GM15510 (cell line): ENCODE measurements around the gene SNW1.

Experiments used
- POLR2A ChIP-seq: IDR thresholded peaks from 3 replicates; pipeline ENCODE4 v1.6.1; 2011; ENCODE audit warnings: borderline replicate concordance; ENCODE audit not compliant: insufficient read length; ENCODE audit errors: extremely low read depth

SNW1 gene

GRCh38 chr14:77761205-77761931, 412 bp upstream of the SNW1 start:
- TF ChIP-seq POLR2A = no peak

DNA sequence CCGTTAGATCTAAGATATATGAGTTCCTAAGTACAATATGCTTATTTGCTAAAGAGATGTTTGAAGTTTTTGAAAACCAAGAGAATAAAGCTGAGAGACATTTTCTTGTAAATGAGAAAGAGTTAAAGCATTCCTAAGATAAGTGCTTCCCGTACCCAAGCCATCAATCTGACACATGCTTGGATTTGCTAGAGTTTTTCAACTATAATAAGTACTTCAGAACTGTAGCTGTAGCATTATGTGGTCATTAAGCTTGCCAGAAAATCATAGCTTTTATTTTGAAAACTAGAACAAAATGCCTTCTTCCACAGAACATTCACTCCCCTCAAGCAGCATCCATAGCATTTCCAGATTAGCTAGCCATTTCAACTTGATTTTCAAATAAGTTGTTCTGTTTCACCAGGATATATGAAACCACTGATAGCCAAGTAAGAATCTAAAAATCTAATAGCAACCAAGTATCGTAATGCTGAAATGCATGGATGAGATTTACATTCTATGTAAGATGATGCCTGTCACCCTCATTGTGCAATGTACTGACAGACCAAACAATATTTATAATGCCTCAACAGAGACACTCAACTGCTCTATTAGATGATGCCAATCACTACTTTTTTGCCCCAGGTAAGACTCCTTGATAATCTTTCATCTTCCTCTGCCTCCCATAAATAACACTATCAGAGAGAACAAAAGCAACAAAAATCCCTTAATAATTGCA, 8.0 kb downstream of the SNW1 start:
- no peak for TF ChIP-seq POLR2A

DNA sequence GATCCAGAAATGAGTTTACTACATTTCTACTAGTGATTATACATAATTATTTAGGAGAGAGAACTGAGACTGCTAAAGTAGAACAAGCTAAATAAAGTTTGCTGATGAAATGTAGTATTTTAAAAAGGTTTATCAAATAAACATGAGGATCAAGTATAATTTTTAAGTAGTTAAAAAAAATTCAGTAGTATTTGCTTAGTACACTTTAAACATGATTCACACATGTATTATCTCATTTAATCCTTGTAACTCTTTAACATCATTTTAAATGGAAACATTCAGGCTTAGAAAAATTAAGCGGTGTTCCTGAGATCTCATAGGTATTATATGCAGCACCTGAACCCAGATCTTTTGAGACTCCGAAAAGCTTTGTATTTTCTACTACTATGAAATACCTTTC, 8.7 kb downstream of the SNW1 start:
- no peak for TF ChIP-seq POLR2A

DNA sequence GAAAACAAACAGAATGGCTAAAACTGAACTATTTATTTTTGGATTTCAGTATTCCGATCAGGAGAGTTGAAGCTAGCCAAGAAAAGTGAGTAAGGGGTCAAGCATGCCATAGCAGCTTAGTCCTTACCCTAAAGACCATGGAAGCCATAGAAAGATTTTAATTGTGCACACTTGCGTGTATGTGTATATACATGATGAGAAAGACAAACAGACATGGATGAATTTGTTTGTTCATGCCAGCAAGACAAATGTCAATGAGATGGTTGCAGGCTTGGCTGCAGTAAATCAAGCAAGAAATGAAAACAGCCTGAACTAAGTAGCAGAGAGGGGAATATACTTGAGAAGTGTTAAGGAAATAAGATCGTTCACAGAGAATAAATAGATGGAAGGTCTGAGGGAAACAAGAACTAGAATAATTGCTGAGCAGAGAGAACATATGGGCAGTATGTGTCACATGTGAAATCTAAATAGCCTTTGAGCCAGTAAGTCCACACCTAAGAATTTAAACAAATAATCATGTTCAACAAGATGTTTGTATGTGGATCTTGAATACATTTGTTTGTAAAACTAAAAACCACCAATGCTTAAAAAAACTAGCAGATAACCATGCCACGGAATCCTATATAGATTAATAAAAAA, 14.8 kb downstream of the SNW1 start:
- no peak for TF ChIP-seq POLR2A

DNA sequence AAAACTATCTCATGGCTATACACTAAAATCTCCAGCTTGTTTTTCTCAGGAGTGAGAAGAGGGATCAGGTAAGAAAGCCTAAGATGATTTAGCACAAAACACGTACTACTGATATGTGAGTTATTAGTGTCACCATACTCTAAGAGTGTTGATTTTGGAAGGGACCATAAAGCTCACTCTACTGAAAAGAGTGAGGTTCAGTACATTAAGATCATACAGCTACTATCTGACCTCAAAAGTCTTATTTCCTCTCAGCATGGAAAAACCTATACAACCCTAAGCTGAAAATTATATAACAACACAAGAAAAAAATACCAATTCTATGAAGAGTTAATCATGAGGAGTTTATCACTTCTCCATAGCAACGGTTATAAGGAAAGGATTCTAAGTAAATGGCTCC, 19.5 kb downstream of the SNW1 start:
- TF ChIP-seq POLR2A = no peak

- TF ChIP-seq POLR2A = no peak
These were observed 22.3 kb downstream of the SNW1 start for GRCh38 chr14:77738559-77739250.

- TF ChIP-seq POLR2A = no peak
These were observed 29.9 kb downstream of the SNW1 start for GRCh38 chr14:77730976-77731497.

DNA sequence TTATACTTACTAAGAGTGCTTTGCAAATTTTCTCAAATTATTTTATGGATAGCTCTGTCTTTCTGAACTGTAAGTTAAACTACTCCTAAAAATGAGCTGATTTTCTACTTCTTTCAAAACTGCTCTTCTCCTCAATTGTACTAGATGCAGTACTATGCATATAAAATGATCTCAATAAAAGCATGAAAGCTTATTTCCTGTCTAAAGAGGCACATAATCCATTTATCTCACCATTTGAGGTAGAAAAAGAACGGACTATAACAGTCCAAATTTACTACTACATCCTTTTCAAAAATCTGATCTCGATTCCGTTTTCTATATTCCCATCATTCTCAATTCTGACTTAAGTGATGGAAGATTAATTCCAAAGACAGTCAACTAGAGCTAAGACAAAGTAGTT, 38.7 kb downstream of the SNW1 start:
- TF ChIP-seq POLR2A = no peak

DNA sequence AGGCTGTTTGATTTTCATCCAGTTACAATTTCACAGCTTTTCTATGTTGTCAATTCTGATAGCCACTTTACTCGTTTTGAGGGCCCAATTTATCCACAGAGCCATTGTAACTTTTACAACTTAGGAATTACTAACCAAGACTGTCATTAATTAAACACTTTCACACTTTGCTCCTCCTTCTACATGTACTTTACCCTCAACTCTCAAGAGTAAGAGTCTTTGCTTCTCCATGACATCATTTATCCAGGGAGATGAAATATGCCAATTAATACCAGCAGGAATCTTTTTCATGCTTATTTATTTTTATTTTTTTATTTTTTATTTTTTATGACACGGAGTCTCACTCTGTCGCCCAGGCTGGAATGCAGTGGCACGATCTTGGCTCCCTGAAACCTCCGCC, 39.5 kb downstream of the SNW1 start:
- no peak for TF ChIP-seq POLR2A

DNA sequence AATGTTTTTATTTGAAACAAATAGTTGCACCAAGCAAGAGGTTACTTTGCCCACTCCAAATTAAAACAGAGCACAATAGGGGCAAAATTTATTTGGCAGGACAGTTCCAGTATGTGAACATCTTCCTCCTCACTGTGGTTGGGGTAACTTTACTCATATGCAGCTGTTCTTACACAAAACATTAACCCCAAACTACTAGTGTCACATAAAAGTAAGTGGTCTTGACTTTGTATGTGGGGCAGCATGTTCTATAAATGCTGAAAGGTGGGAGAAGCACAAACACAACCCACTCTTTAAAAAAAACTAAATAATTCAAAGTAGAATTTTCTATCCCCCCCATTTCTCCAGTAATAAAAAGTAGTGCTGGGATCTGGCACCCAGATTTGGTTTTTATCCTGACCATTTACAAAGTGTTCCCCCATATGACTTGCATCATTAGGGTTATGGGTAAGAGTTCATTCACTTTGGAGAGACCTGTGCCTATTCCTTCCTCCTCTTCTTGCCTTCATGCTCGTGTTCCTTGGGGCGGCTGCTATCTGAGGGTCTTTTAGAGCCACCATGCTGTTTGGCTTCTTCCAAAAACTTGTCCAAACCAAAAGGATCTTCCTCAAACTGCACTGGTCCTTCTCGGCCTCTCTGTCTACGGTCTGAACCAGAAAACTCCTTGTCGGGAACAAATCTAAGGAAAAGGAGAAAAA, 43.2 kb downstream of the SNW1 start:
- no peak for TF ChIP-seq POLR2A

GRCh38 chr14:77714926-77715325, 46.0 kb downstream of the SNW1 start:
- TF ChIP-seq POLR2A = no peak

- no peak for TF ChIP-seq POLR2A
These were observed 50.6 kb downstream of the SNW1 start for GRCh38 chr14:77710364-77710763.

- no peak for TF ChIP-seq POLR2A
These were observed 51.5 kb downstream of the SNW1 start for GRCh38 chr14:77709412-77709811.

- TF ChIP-seq POLR2A = no peak
These were observed 52.2 kb downstream of the SNW1 start for GRCh38 chr14:77708749-77709148.
